Measurements from ENCODE around the gene OR14A16. TPM values are rescaled to one million over a fixed set of nuclear protein-coding genes. Genes with fewer than 3 reads are reported as not detected.

OR14A16 gene
- total and polyA plus RNA-seq, 2 experiments from 2014 or later = not detected

DNA sequence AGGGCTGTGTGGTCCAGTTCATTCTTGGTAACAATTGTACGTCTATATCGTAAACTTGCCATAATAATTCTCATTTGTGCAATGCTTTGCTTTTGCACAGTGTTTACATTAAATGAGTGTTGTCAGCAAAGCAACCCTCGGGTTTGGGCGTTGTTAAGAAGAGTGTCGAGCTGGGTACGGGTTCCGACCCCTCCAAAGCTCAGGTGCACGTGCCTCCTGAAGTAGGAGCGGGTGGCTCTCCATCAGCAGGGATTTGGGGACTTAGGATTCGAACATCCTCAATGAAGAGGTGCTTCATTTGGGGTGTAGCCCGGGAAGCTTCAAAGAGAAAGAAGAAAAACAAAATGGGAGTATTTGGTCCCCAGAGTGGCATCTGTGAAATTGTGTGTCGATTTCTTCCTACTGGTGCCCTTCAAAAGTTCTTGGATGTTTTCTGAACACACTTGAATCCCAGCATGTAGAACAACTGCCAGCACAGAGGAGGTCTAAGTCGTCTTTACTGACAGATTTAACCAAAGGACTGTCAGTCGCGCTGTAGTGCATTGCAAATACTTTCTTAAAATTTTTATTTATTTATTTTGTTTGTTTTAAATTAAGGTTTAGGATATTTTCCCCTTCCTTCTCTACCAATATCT is 34.2 kb upstream of the OR14A16 start:
- H3K9ac ChIP-seq = no peak overlapping the region
- no peak for TF ChIP-seq EZH2phosphoT487 (IDR thresholded peaks at IDR 0.05; ENCODE audit: insufficient read depth, low read depth)
- no peak for TF ChIP-seq EZH2 (IDR thresholded peaks at IDR 0.05; ENCODE audit: insufficient read depth, poor library complexity, severe bottlenecking)
- H3K4me3 ChIP-seq = no peak overlapping the region
- DNase-seq = no peak
- H3K9me3 ChIP-seq (ENCODE audit: low read depth) = no peaks in the 10 kb centered on the region
- H2AFZ ChIP-seq = no peak overlapping the region
- no peaks in the 10 kb centered on the region for H3K36me3 ChIP-seq (ENCODE audit: low read depth)
- 31 to 35% methylated on average over 15 of the region's 15 CpGs for WGBS, 2 experiments (ENCODE audit: low coverage in 1 of 2, low lambda C conversion rate in 2 of 2, missing lambda C conversion rate in 2 of 2)
- H3F3A ChIP-seq (ENCODE audit: insufficient read depth) = no peaks in the 10 kb centered on the region
- no peaks in the 10 kb centered on the region for H4K20me1 ChIP-seq (ENCODE audit: insufficient read depth)
- in situ Hi-C loops (cut with MboI) = no loop called here
- H3K4me1 ChIP-seq (ENCODE audit: insufficient read depth) = no peaks in the 10 kb centered on the region
- H3K4me2 ChIP-seq (ENCODE audit: unreplicated experiment) = no peak overlapping the region
- H3K9me2 ChIP-seq (ENCODE audit: insufficient read depth) = no peaks in the 10 kb centered on the region
- no peaks in the 10 kb centered on the region for H3K27me3 ChIP-seq (replicated peaks; ENCODE audit: insufficient read depth)
- H3K27ac ChIP-seq = no peak overlapping the region
- no peaks in the 10 kb centered on the region for H3K79me2 ChIP-seq (ENCODE audit: insufficient read depth)

- no peak for DNase-seq
- H3K9me3 ChIP-seq (ENCODE audit: low read depth) = no peaks in the 10 kb centered on the region
- H3K27me3 ChIP-seq (replicated peaks; ENCODE audit: insufficient read depth) = no peaks in the 10 kb centered on the region
- no peaks in the 10 kb centered on the region for H3F3A ChIP-seq (ENCODE audit: insufficient read depth)
- no peaks in the 10 kb centered on the region for H3K4me1 ChIP-seq (ENCODE audit: insufficient read depth)
- WGBS, 2 experiments (ENCODE audit: low coverage in 1 of 2, low lambda C conversion rate in 2 of 2, missing lambda C conversion rate in 2 of 2) = 11% methylated on average over 51 to 75 of the region's 109 CpGs
- H3K4me2 ChIP-seq (ENCODE audit: unreplicated experiment) = no peak within 1 kb of the TSS
- H2AFZ ChIP-seq = no peak within 1 kb of the TSS
- in situ Hi-C loops (cut with MboI) = no loop called here
- TF ChIP-seq EZH2 (IDR thresholded peaks at IDR 0.05; ENCODE audit: insufficient read depth, poor library complexity, severe bottlenecking) = no peak
- no peak for TF ChIP-seq EZH2phosphoT487 (IDR thresholded peaks at IDR 0.05; ENCODE audit: insufficient read depth, low read depth)
- no peak within 1 kb of the TSS for H3K27ac ChIP-seq
- no peak within 1 kb of the TSS for H3K9ac ChIP-seq
- H3K9me2 ChIP-seq (ENCODE audit: insufficient read depth) = no peaks in the 10 kb centered on the region
- H3K4me3 ChIP-seq = no peak within 1 kb of the TSS
- H4K20me1 ChIP-seq (ENCODE audit: insufficient read depth) = no peaks in the 10 kb centered on the region
- no peaks in the 10 kb centered on the region for H3K36me3 ChIP-seq (ENCODE audit: low read depth)
- H3K79me2 ChIP-seq (ENCODE audit: insufficient read depth) = no peaks in the 10 kb centered on the region
Observed at GRCh38 chr1:247857069-247857984, 33.4 kb upstream of the OR14A16 start, which contains the start of gene TRIM58. Gene TRIM58 (plus strand): TSS chr1:247857187. CDS start chr1:247857247, 60 bp downstream.

DNA sequence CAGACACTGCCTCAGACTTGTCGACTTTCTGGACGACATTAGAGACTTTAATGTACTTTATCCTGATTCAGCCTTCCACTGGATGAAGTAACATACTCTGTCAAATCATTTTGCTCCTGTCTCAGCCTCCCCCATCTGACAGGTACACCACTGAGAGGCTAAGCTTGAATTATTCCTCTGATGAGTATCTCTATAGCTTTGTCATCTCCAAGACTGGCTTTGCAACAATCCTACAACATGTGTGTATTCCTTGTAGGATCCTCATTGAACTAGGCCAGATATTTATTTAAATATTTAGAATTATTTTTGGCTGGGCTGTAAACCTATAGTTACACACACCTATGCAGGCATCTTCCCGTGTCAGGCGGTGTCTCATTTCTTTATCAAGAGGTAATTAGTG is 32.0 kb upstream of the OR14A16 start:
- Histone ChIP-seq H3K9ac (no peak overlapping the region), H3K36me3 (ENCODE audit: low read depth) (no peaks in the 10 kb centered on the region), H3K4me1 (ENCODE audit: insufficient read depth) (no peaks in the 10 kb centered on the region), H3K27me3 (replicated peaks; ENCODE audit: insufficient read depth) (no peaks in the 10 kb centered on the region), H2AFZ (no peak overlapping the region), H4K20me1 (ENCODE audit: insufficient read depth) (no peaks in the 10 kb centered on the region), H3K9me3 (ENCODE audit: low read depth) (no peaks in the 10 kb centered on the region), H3F3A (ENCODE audit: insufficient read depth) (no peaks in the 10 kb centered on the region), H3K27ac (no peak overlapping the region), H3K4me2 (ENCODE audit: unreplicated experiment) (no peak overlapping the region), H3K9me2 (ENCODE audit: insufficient read depth) (no peaks in the 10 kb centered on the region), H3K79me2 (ENCODE audit: insufficient read depth) (no peaks in the 10 kb centered on the region), H3K4me3 (no peak overlapping the region)
- 45 to 49% methylated on average over 4 of the region's 4 CpGs for WGBS, 2 experiments (ENCODE audit: low coverage in 1 of 2, low lambda C conversion rate in 2 of 2, missing lambda C conversion rate in 2 of 2)
- TF ChIP-seq EZH2 (IDR thresholded peaks at IDR 0.05; ENCODE audit: insufficient read depth, poor library complexity, severe bottlenecking) (no peak), EZH2phosphoT487 (IDR thresholded peaks at IDR 0.05; ENCODE audit: insufficient read depth, low read depth) (no peak)
- in situ Hi-C loops (cut with MboI) = no loop called here
- no peak for DNase-seq

DNA sequence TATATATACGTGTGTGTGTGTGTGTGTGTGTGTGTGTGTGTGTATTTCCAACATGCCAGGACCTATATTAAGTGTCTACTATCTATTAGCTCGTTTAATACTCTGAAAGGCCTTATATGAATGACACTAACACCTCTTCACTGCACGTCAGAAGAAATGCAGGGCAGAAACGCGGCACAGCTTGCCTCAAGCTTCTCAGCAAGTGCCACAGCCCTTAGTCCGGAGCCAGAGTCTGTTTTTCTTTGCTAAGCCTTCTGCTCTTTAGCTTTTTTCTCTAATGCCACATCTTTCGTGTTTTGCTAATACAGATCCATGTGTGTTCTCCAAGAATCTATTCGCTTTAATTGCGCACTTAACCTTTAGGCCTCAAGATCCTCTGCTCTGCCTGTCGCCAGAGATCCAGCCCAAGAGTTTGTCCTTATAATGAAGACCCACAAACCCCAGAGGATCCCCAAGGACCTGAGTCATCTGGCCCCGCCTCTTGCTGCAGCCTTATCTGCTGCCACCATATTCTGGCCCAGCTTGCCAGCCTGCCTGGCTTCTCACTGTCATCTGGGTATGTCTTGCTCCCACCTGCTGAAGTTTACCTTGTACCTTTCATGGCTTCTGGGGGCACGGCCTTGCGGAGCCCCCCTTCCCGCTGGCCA is 31.1 kb upstream of the OR14A16 start:
- H3K9me2 ChIP-seq (ENCODE audit: insufficient read depth) = no peaks in the 10 kb centered on the region
- H3K27me3 ChIP-seq (replicated peaks; ENCODE audit: insufficient read depth) = no peaks in the 10 kb centered on the region
- no peaks in the 10 kb centered on the region for H3K4me1 ChIP-seq (ENCODE audit: insufficient read depth)
- no peaks in the 10 kb centered on the region for H3K36me3 ChIP-seq (ENCODE audit: low read depth)
- no peaks in the 10 kb centered on the region for H4K20me1 ChIP-seq (ENCODE audit: insufficient read depth)
- 37% methylated on average over 14 of the region's 14 CpGs for WGBS, 2 experiments (ENCODE audit: low coverage in 1 of 2, low lambda C conversion rate in 2 of 2, missing lambda C conversion rate in 2 of 2)
- no peaks in the 10 kb centered on the region for H3K9me3 ChIP-seq (ENCODE audit: low read depth)
- H3K79me2 ChIP-seq (ENCODE audit: insufficient read depth) = no peaks in the 10 kb centered on the region
- no peak overlapping the region for H3K27ac ChIP-seq
- H2AFZ ChIP-seq = no peak overlapping the region
- no peak overlapping the region for H3K4me2 ChIP-seq (ENCODE audit: unreplicated experiment)
- no peak for TF ChIP-seq EZH2phosphoT487 (IDR thresholded peaks at IDR 0.05; ENCODE audit: insufficient read depth, low read depth)
- no peak for TF ChIP-seq EZH2 (IDR thresholded peaks at IDR 0.05; ENCODE audit: insufficient read depth, poor library complexity, severe bottlenecking)
- in situ Hi-C loops (cut with MboI) = no loop called here
- no peak overlapping the region for H3K9ac ChIP-seq
- no peak for DNase-seq
- no peaks in the 10 kb centered on the region for H3F3A ChIP-seq (ENCODE audit: insufficient read depth)
- no peak overlapping the region for H3K4me3 ChIP-seq
